Measurements from ENCODE around the gene ZNF423.

ZNF423 gene

GRCh38 chr16:49589544-49590031 lies 266.3 kb downstream of the ZNF423 start:
- 77 to 82% methylated on average over 14 of the region's 15 CpGs for WGBS, 2 experiments
- no peaks in the 10 kb centered on the region for H3K9me3 ChIP-seq (ENCODE audit: control insufficient read depth, low read length)
- no peaks in the 10 kb centered on the region for H3K36me3 ChIP-seq (ENCODE audit: control insufficient read depth, insufficient read depth, low read length)
- peak overlapping the region; percentile 82 for H3K27ac ChIP-seq (ENCODE audit: insufficient read depth, low read depth, low read length, poor library complexity, severe bottlenecking)
- H3K4me3 ChIP-seq (ENCODE audit: insufficient read depth, low read depth, low read length) = no peak overlapping the region
- peaks cover 32% of the 10 kb centered on the region for H3K4me1 ChIP-seq (ENCODE audit: control insufficient read depth, insufficient read depth, low read length)
- H3K27me3 ChIP-seq (ENCODE audit: control insufficient read depth, insufficient read depth, low read length, poor library complexity, severe bottlenecking) = no peaks in the 10 kb centered on the region

GRCh38 chr16:49588729-49589384 lies 267.1 kb downstream of the ZNF423 start:
- WGBS, 2 experiments = 74 to 79% methylated on average over 5 of the region's 5 CpGs
- no peaks in the 10 kb centered on the region for H3K9me3 ChIP-seq (ENCODE audit: control insufficient read depth, low read length)
- H3K27ac ChIP-seq (ENCODE audit: insufficient read depth, low read depth, low read length, poor library complexity, severe bottlenecking) = peak overlapping the region; percentile 82
- H3K36me3 ChIP-seq (ENCODE audit: control insufficient read depth, insufficient read depth, low read length) = no peaks in the 10 kb centered on the region
- H3K27me3 ChIP-seq (ENCODE audit: control insufficient read depth, insufficient read depth, low read length, poor library complexity, severe bottlenecking) = no peaks in the 10 kb centered on the region
- no peak overlapping the region for H3K4me3 ChIP-seq (ENCODE audit: insufficient read depth, low read depth, low read length)
- peaks cover 30% of the 10 kb centered on the region for H3K4me1 ChIP-seq (ENCODE audit: control insufficient read depth, insufficient read depth, low read length)

- no peaks in the 10 kb centered on the region for H3K36me3 ChIP-seq (ENCODE audit: control insufficient read depth, insufficient read depth, low read length)
- H3K27ac ChIP-seq (ENCODE audit: insufficient read depth, low read depth, low read length, poor library complexity, severe bottlenecking) = no peak overlapping the region
Measured at GRCh38 chr16:49588026-49588425, 267.9 kb downstream of the ZNF423 start.

GRCh38 chr16:49587511-49587910 lies 268.4 kb downstream of the ZNF423 start:
- Histone ChIP-seq H3K4me3 (ENCODE audit: insufficient read depth, low read depth, low read length) (no peak overlapping the region), H3K27me3 (ENCODE audit: control insufficient read depth, insufficient read depth, low read length, poor library complexity, severe bottlenecking) (no peaks in the 10 kb centered on the region), H3K36me3 (ENCODE audit: control insufficient read depth, insufficient read depth, low read length) (no peaks in the 10 kb centered on the region), H3K9me3 (ENCODE audit: control insufficient read depth, low read length) (no peaks in the 10 kb centered on the region), H3K27ac (ENCODE audit: insufficient read depth, low read depth, low read length, poor library complexity, severe bottlenecking) (no peak overlapping the region), H3K4me1 (ENCODE audit: control insufficient read depth, insufficient read depth, low read length) (peaks cover 32% of the 10 kb centered on the region)
- 85 to 93% methylated on average over 1 of the region's 1 CpG for WGBS, 2 experiments

More at GRCh38 chr16:49588026-49588425, 267.9 kb downstream of the ZNF423 start:
- 95 to 97% methylated on average over 3 of the region's 3 CpGs for WGBS, 2 experiments
- no peak overlapping the region for H3K4me3 ChIP-seq (ENCODE audit: insufficient read depth, low read depth, low read length)
- no peaks in the 10 kb centered on the region for H3K27me3 ChIP-seq (ENCODE audit: control insufficient read depth, insufficient read depth, low read length, poor library complexity, severe bottlenecking)
- H3K9me3 ChIP-seq (ENCODE audit: control insufficient read depth, low read length) = no peaks in the 10 kb centered on the region
- H3K4me1 ChIP-seq (ENCODE audit: control insufficient read depth, insufficient read depth, low read length) = peaks cover 32% of the 10 kb centered on the region

GRCh38 chr16:49586466-49587450 lies 269.2 kb downstream of the ZNF423 start:
- Histone ChIP-seq H3K4me1 (ENCODE audit: control insufficient read depth, insufficient read depth, low read length) (peaks cover 34% of the 10 kb centered on the region), H3K36me3 (ENCODE audit: control insufficient read depth, insufficient read depth, low read length) (no peaks in the 10 kb centered on the region), H3K4me3 (ENCODE audit: insufficient read depth, low read depth, low read length) (no peak overlapping the region), H3K27ac (ENCODE audit: insufficient read depth, low read depth, low read length, poor library complexity, severe bottlenecking) (no peak overlapping the region), H3K9me3 (ENCODE audit: control insufficient read depth, low read length) (no peaks in the 10 kb centered on the region), H3K27me3 (ENCODE audit: control insufficient read depth, insufficient read depth, low read length, poor library complexity, severe bottlenecking) (no peaks in the 10 kb centered on the region)
- WGBS, 2 experiments = 88% methylated on average over 28 of the region's 28 CpGs

GRCh38 chr16:49585143-49585832 lies 270.6 kb downstream of the ZNF423 start:
- Histone ChIP-seq H3K27me3 (ENCODE audit: control insufficient read depth, insufficient read depth, low read length, poor library complexity, severe bottlenecking) (no peaks in the 10 kb centered on the region), H3K4me3 (ENCODE audit: insufficient read depth, low read depth, low read length) (no peak overlapping the region), H3K36me3 (ENCODE audit: control insufficient read depth, insufficient read depth, low read length) (no peaks in the 10 kb centered on the region), H3K27ac (ENCODE audit: insufficient read depth, low read depth, low read length, poor library complexity, severe bottlenecking) (no peak overlapping the region), H3K4me1 (ENCODE audit: control insufficient read depth, insufficient read depth, low read length) (peaks cover 37% of the 10 kb centered on the region), H3K9me3 (ENCODE audit: control insufficient read depth, low read length) (no peaks in the 10 kb centered on the region)
- 95 to 96% methylated on average over 9 to 10 of the region's 11 CpGs for WGBS, 2 experiments

- Histone ChIP-seq H3K36me3 (ENCODE audit: control insufficient read depth, insufficient read depth, low read length) (no peaks in the 10 kb centered on the region), H3K9me3 (ENCODE audit: control insufficient read depth, low read length) (no peaks in the 10 kb centered on the region), H3K27me3 (ENCODE audit: control insufficient read depth, insufficient read depth, low read length, poor library complexity, severe bottlenecking) (no peaks in the 10 kb centered on the region), H3K27ac (ENCODE audit: insufficient read depth, low read depth, low read length, poor library complexity, severe bottlenecking) (no peak overlapping the region), H3K4me3 (ENCODE audit: insufficient read depth, low read depth, low read length) (no peak overlapping the region), H3K4me1 (ENCODE audit: control insufficient read depth, insufficient read depth, low read length) (peaks cover 29% of the 10 kb centered on the region)
- 62 to 64% methylated on average over 3 of the region's 3 CpGs for WGBS, 2 experiments
Measured at GRCh38 chr16:49583911-49584310, 272.0 kb downstream of the ZNF423 start.

GRCh38 chr16:49581630-49582298 lies 274.1 kb downstream of the ZNF423 start:
- no peak overlapping the region for H3K27ac ChIP-seq (ENCODE audit: insufficient read depth, low read depth, low read length, poor library complexity, severe bottlenecking)

GRCh38 chr16:49580751-49581303 lies 275.1 kb downstream of the ZNF423 start:
- Histone ChIP-seq H3K36me3 (ENCODE audit: control insufficient read depth, insufficient read depth, low read length) (no peaks in the 10 kb centered on the region), H3K4me3 (ENCODE audit: insufficient read depth, low read depth, low read length) (no peak overlapping the region)
- 94 to 96% methylated on average over 14 to 15 of the region's 16 CpGs for WGBS, 2 experiments

More at GRCh38 chr16:49581630-49582298, 274.1 kb downstream of the ZNF423 start:
- H3K4me3 ChIP-seq (ENCODE audit: insufficient read depth, low read depth, low read length) = no peak overlapping the region
- H3K27me3 ChIP-seq (ENCODE audit: control insufficient read depth, insufficient read depth, low read length, poor library complexity, severe bottlenecking) = no peaks in the 10 kb centered on the region
- WGBS, 2 experiments = 87% methylated on average over 13 of the region's 13 CpGs
- H3K4me1 ChIP-seq (ENCODE audit: control insufficient read depth, insufficient read depth, low read length) = peaks cover 22% of the 10 kb centered on the region
- H3K36me3 ChIP-seq (ENCODE audit: control insufficient read depth, insufficient read depth, low read length) = no peaks in the 10 kb centered on the region
- H3K9me3 ChIP-seq (ENCODE audit: control insufficient read depth, low read length) = no peaks in the 10 kb centered on the region

More at GRCh38 chr16:49580751-49581303, 275.1 kb downstream of the ZNF423 start:
- H3K27ac ChIP-seq (ENCODE audit: insufficient read depth, low read depth, low read length, poor library complexity, severe bottlenecking) = no peak overlapping the region
- H3K27me3 ChIP-seq (ENCODE audit: control insufficient read depth, insufficient read depth, low read length, poor library complexity, severe bottlenecking) = no peaks in the 10 kb centered on the region
- H3K4me1 ChIP-seq (ENCODE audit: control insufficient read depth, insufficient read depth, low read length) = peaks cover 19% of the 10 kb centered on the region
- H3K9me3 ChIP-seq (ENCODE audit: control insufficient read depth, low read length) = no peaks in the 10 kb centered on the region

All from ectodermal cell (in vitro differentiated cells).